Activated CD4-positive, CD25-positive, alpha-beta regulatory T cell (primary cell): ENCODE measurements around the gene APOA5.
"Not testable (repeated sequence)": the region's sequence is repeated elsewhere in the genome, so short reads cannot be mapped to it uniquely, and the experiment has no call there.

Experiments
- DNase-seq, 4 experiments: peaks; one replicate each; lab custom pipeline; 2025; lab: John Stamatoyannopoulos, UW

Gene APOA5

DNA sequence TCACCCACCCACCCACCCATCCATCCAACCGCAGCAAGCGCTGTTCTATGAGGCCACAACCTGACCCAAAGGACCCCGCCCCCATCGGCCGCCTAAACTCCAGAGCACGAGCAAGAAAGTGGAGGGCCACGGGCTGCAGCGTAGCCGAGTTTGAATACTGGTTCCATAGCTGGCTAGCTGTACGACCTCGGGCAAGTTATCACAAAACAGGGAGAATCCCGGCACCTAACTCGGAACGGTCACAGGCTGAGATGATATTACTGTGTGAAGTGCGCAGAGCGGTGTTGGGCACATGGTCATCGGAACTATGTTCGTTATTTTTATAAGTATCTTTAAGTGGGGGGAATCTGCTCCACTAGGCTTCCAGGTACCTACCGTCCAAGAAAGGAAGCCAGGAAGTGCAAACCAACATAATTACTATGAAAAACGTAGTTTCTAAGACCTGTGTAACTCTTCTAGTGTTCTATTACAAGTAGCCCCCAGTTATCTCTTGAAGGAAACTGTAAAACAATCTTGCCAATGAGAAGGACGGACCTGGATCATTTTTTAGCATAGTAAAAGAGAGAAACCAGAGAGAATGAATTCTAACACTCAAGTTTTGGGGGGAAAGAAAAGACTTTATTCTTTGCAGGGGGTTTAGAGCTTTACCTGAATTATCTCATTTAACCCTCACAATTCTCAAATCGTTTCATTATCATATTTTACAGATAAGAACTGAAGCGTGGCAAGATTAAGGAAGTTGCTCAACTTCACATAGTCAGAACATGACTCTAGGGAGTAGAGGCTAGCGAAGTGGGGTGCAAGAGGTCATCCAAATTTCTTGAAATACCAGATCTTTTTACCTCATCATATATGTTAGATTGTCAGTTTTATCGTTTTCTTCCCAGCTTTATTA lies 18.2 kb downstream of the APOA5 start:
- DNase-seq: no peak

DNA sequence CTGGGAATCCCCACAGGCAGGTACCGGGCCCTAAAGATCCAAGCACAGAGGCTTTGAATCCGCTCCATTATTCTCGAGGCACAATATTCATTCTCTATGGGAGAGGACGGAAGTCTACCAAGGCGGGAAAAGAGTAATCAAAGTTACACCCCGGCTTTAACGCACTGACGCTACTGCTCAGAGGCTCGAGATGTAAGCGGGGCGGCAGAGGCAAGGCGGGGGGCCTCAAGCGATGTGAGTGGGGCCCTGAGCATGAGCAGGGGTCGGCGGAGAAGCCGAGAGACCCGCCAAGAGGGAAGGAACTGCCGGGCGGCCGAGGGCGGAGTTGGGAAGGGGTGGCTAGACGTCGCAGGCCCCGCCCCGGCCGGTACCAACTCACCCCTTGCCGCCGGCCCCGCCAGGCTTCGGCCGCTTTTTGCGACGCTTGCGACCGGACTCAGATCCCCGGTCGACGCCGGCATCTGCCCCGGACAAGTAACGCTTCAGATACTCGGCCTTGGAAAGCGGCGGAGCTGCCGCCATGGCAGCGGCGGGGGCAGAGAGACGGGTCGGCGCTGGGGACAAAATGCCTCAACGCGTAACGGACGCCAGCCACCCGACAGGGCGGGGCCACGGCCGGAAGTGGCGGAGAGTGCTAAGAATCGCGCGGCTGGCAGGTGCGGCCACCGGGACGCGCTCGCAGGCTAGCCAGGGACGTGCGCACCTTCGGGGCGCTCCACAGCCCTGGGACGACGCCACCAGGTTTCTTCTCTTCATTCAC lies 19.1 kb downstream of the APOA5 start, which contains the start of gene BUD13:
BUD13 (minus strand) TSS at position 545 of the 760 bp plus-strand sequence; CDS start at position 522, 23 bp downstream.
- DNase-seq: peak; percentile 89 to 92 (median 92)

DNA sequence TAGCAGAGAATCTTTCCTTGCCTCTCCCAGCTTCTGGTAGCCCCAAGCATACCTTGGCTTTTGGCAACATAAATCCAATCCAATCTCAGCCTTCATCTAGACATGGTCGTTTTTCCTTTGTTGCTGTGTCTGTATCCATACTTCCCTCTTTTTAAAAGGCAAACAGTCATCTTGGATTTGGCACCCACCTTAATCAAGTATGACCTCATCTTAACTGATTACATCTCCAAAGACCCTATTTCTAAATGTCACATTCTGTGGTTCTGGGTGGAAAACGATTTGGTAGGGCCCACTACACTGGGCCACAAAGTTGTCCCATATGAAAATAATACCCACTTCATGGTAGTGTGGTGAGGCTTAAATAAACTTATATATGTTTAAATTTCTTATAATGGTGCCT lies 19.7 kb downstream of the APOA5 start:
- DNase-seq: no peak

DNA sequence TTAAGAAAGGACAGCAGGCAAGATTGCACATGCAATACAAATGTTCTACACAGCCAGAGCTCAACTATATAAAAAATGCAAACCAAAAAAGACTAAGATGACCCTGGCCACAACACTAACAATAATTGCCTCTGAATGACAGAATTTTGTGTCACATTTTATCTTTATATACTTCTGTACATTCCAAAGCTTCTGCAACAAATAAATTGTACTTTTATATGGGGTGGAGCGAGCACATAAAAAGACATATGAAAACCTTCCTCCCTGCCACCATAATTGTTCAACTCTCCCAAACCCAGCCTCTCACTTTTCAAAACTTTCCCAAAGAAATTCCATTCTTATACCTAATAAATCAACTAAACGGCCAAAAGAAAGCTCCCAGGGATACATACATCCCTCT lies 29.5 kb downstream of the APOA5 start:
- no peak for DNase-seq

DNA sequence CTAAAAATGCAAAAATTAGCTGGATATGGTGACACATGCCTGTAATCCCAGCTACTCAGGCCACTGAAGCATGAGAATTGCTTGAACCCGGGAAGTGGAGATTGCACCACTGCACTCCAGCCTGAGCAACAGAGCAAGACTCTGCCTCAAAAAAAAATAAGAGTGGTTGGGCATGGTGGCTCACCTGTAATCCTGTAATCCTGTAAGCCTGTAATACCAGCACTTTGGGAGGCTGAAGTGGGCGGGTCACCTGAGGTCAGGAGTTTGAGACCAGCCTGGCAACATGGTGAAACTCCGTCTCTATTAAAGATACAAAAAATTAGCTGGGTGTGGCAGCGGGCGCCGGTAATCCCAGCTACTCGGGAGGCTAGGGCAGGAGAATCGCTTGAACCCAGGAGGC lies 35.6 kb downstream of the APOA5 start:
- not testable (repeated sequence) for DNase-seq

DNA sequence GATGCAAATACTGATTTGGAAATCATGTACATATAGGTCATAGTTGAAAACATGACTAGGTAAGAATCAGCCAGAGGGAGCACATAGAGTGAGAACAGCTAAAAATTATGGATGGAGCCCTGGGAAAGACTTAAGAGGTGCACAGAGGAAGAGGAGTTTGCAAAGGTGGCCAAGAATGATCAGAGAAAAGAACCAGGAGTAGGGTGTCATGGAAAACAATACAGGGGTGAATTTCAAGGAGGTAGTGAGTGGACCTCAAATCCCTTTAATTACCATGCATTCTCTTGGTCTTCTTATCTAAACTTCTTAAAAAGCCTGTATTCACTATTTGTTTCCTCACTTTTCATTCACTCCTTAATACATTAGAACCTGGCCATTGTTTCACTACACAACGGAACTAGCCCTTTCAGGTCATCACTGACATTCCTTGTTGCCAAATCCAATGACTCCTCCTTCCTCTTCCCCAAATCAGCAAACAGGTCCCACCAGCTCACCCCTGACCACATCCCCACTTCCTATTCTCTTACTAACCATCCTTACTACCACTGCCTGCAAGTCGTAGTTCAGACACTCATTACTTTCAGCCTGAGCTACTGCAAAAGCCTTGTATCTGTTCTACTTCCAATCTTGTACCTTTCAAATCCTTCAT lies 41.5 kb downstream of the APOA5 start:
- no peak for DNase-seq

DNA sequence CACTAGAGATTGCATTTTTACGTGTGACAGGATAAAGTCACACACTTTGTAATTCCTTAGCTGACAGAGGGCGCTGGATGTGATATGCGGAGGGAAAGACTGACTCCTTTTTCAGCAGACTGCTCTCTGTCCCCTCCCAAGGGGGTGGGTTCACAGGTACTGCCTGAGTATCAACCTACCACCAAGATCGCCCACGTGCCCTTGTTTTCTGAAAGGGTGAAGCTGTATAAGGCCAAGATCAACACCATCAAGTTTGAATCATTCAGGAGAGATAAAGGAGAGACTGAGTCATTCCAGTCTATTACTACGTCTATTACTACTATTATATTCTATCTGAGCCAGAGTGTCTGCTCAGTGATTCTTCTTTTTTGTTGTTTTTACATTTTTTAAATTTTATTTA lies 49.6 kb downstream of the APOA5 start:
- no peak for DNase-seq

DNA sequence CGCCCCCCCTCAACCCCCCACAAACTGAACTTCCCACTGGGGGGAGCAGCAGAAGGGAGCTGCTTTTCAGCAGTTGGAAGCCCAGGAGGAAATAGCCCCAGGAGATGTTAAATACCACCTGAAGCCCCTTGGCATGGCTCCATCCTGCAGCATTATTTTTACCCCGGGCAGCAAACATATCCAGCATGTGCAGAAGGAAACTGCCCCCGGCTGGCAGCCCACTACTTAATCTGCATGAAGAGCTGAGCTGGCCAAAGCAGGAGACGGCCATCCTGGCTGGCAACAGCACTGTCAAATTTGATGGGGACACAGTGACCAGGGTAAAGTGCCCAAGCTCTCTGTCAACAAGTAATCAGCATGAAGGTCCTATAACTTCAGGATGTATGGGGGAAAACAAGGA lies 50.9 kb downstream of the APOA5 start:
- no peak for DNase-seq
